Vagina (tissue), 2 donors: Measurements from ENCODE around the gene SELL. TPM values are rescaled to one million over a fixed set of nuclear protein-coding genes. Genes with fewer than 3 reads are reported as not detected.

Experiments
- DNase-seq, 2 donors: peaks; one replicate each; pipeline ENCODE4 v3.0.0-alpha.2; 2017; ENCODE audit errors: extremely low spot score in 2 of 2
- H3K27ac ChIP-seq: fragments of 200-600 bp; sonication (generic); one replicate; pipeline ENCODE4 v1.5.1; 2019
- H3K27me3 ChIP-seq: fragments of 200-600 bp; sonication (generic); one replicate; pipeline ENCODE4 v1.5.1; 2019
- H3K36me3 ChIP-seq, 2 donors: fragments of 200-600 bp; sonication (generic); one replicate each; pipeline ENCODE4 v1.5.1; 2017 to 2019
- H3K4me1 ChIP-seq: fragments of 200-600 bp; sonication (generic); one replicate; pipeline ENCODE4 v1.5.1; 2019
- H3K4me3 ChIP-seq, 2 donors: fragments of 200-600 bp; sonication (generic); 1 replicate in 1 of 2; 2 replicates in 1 of 2; pipeline ENCODE4 v1.5.1; 2016 to 2019
- H3K9me3 ChIP-seq: fragments of 200-600 bp; sonication (generic); one replicate; pipeline ENCODE4 v1.5.1; 2019
- POLR2A ChIP-seq, 2 donors: fragments of 450-650 bp; IDR thresholded peaks; one replicate each; pipeline ENCODE4 v1.6.1; 2017; ENCODE audit warnings: antibody characterized with exemption in 2 of 2, mild to moderate bottlenecking in 2 of 2, moderate library complexity in 2 of 2
- POLR2AphosphoS5 ChIP-seq, 2 donors: sonication (generic); formaldehyde crosslinking; IDR thresholded peaks; one replicate each; pipeline ENCODE4 v1.9.0; 2017; ENCODE audit warnings: antibody characterized with exemption in 2 of 2, mild to moderate bottlenecking in 2 of 2, low read depth in 1 of 2; ENCODE audit not compliant: insufficient read depth in 1 of 2
- intact Hi-C: fragments of 100-400 bp; cut with DNase I; formaldehyde crosslinking; loops from one replicate; pipeline ENCODE4 v1.15.1; 2023
- total RNA-seq: library from RNA; depleted of rRNA; stranded (reverse); fragments of >200 nt; gene quantifications from one replicate; pipeline ENCODE4 v1.2.3, GENCODE V29; 2016
- TF ChIP-seq, protein P1 (sequence below), 3 experiments: fragments of 450-650 bp in 2 of 3; fragments of 200-600 bp in 1 of 3; sonication (generic) in 1 of 3; IDR thresholded peaks; one replicate each; pipeline ENCODE4 v1.5.1; 2017 to 2019; ENCODE audit warnings: antibody characterized with exemption in 3 of 3, mild to moderate bottlenecking in 2 of 3, moderate library complexity in 2 of 3

Gene SELL
- total RNA-seq, 1 donor from 2014 or later: not detected

DNA sequence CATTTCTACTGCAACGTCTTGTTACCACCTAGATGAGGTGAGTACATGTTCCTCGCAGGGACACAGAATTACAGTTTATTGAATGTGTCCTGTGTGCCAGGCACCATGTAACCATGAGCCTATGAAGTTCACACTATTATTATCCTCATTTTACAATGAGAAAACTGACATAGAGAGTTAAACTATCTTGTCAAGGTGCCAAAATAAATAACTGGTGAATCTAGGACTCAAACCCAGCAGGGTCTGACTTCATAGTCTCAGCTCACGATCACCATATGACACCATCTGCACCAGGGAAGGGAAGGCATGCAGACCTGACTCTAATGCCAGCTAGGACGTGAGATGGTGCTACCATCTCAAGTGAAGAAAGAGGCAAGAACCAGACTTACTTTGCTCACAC is 20.0 kb upstream of the SELL start:
- H3K36me3 ChIP-seq: no peaks in the 10 kb centered on the region
- no peaks in the 10 kb centered on the region for H3K9me3 ChIP-seq
- H3K4me1 ChIP-seq: no peaks in the 10 kb centered on the region
- no peak overlapping the region for H3K27ac ChIP-seq
- TF ChIP-seq, protein P1, sequence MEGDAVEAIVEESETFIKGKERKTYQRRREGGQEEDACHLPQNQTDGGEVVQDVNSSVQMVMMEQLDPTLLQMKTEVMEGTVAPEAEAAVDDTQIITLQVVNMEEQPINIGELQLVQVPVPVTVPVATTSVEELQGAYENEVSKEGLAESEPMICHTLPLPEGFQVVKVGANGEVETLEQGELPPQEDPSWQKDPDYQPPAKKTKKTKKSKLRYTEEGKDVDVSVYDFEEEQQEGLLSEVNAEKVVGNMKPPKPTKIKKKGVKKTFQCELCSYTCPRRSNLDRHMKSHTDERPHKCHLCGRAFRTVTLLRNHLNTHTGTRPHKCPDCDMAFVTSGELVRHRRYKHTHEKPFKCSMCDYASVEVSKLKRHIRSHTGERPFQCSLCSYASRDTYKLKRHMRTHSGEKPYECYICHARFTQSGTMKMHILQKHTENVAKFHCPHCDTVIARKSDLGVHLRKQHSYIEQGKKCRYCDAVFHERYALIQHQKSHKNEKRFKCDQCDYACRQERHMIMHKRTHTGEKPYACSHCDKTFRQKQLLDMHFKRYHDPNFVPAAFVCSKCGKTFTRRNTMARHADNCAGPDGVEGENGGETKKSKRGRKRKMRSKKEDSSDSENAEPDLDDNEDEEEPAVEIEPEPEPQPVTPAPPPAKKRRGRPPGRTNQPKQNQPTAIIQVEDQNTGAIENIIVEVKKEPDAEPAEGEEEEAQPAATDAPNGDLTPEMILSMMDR (IDR thresholded peaks at IDR 0.05): no peak
- no peak for TF ChIP-seq POLR2A (IDR thresholded peaks at IDR 0.05)
- no peak for TF ChIP-seq POLR2AphosphoS5 (IDR thresholded peaks at IDR 0.05; ENCODE audit: insufficient read depth in 1 of 2, low read depth in 1 of 2)
- no peak for DNase-seq
- no peaks in the 10 kb centered on the region for H3K27me3 ChIP-seq
- H3K4me3 ChIP-seq: no peak overlapping the region
- intact Hi-C loops: no loop called here

DNA sequence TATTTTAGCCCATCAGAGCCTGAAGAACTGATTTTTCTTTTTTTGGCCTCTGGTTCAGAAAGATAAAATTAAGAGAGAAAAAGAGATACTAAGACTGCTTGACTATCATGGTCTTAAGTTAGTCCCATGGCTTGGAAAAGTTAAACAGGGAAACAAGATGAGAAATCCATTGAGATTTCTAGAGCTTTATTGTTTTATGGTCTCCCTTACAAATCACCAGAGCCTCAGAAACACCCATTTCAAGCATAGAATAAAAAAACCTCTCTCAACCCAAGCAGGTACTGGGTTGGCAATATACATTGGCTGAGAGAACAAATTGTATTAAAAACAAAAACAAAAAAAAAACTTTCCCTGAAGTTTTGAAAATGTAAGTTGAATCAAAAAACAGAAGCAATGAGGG is 18.6 kb upstream of the SELL start:
- intact Hi-C loops: no loop called here
- H3K4me1 ChIP-seq: no peaks in the 10 kb centered on the region
- no peaks in the 10 kb centered on the region for H3K27me3 ChIP-seq
- no peak overlapping the region for H3K27ac ChIP-seq
- no peaks in the 10 kb centered on the region for H3K36me3 ChIP-seq
- DNase-seq: no peak
- no peaks in the 10 kb centered on the region for H3K9me3 ChIP-seq
- H3K4me3 ChIP-seq: no peak overlapping the region
- TF ChIP-seq POLR2A (IDR thresholded peaks at IDR 0.05) (no peak), POLR2AphosphoS5 (IDR thresholded peaks at IDR 0.05; ENCODE audit: insufficient read depth in 1 of 2, low read depth in 1 of 2) (no peak)
- TF ChIP-seq, protein P1 (IDR thresholded peaks at IDR 0.05): no peak

DNA sequence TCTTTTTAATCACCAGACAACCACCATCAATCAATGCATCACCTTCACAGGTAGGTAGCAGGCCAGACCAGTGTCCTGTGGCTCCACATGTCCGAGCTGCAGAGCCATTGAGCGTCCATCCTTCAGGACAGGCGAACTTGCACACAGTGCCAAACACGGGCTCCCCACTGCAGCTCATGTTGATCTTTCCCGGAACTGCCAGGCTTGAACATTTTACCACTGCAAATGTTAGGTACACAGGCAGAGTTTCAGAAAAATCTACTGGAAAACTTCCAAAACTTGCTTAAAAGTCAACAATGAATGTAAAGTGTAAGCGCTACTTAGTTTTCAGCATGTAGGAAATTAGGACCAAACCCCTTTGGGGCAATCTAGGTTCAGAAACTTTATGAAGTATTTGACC is 15.9 kb upstream of the SELL start:
- no peaks in the 10 kb centered on the region for H3K4me1 ChIP-seq
- no peaks in the 10 kb centered on the region for H3K36me3 ChIP-seq
- intact Hi-C loops: no loop called here
- no peaks in the 10 kb centered on the region for H3K9me3 ChIP-seq
- TF ChIP-seq, protein P1 (IDR thresholded peaks at IDR 0.05): no peak
- no peak for TF ChIP-seq POLR2A (IDR thresholded peaks at IDR 0.05)
- no peak for TF ChIP-seq POLR2AphosphoS5 (IDR thresholded peaks at IDR 0.05; ENCODE audit: insufficient read depth in 1 of 2, low read depth in 1 of 2)
- no peaks in the 10 kb centered on the region for H3K27me3 ChIP-seq
- no peak for DNase-seq
- no peak overlapping the region for H3K4me3 ChIP-seq
- no peak overlapping the region for H3K27ac ChIP-seq

DNA sequence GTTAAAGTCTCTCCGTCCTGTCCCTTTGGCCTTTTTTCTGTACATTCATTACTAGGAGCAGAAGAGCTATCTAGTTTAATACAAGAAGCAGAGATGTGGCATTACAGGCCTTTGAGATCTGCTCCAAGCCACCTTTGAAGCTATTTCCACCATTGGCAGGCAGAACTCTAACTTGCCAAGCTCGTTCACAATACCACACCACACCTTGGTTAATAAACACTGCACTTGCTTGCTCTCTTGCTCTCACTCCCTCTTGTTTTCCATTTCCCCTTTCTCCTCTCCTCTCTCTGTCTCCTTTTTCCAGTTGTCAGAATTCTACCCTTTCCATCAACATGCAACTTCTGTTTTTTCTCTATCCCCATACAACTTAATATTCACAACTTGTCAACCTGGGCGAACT is 15.4 kb upstream of the SELL start:
- Histone ChIP-seq H3K27me3 (no peaks in the 10 kb centered on the region), H3K4me3 (no peak overlapping the region), H3K9me3 (no peaks in the 10 kb centered on the region), H3K4me1 (no peaks in the 10 kb centered on the region), H3K36me3 (no peaks in the 10 kb centered on the region), H3K27ac (no peak overlapping the region)
- intact Hi-C loops: no loop called here
- DNase-seq: no peak
- TF ChIP-seq POLR2AphosphoS5 (IDR thresholded peaks at IDR 0.05; ENCODE audit: insufficient read depth in 1 of 2, low read depth in 1 of 2) (no peak), POLR2A (IDR thresholded peaks at IDR 0.05) (no peak)
- TF ChIP-seq, protein P1 (IDR thresholded peaks at IDR 0.05): no peak

DNA sequence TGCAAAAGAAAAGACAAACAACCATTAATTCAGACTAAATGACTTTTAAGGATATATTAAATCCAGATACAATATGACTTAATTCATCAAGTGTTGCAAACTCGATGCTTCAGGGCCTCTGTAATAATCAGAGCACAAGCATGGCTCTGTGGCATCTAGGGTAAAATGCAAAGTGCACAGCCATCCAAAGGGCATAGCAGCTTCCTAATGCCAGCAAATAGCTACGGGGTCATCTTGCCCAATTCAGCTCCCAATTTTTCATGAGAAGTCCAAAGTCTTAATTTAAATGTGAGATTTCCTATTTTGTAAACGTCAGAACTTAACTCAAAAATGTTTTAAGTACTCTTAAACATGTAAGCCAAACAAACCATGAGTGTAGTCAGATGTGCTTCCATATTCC is 14.5 kb upstream of the SELL start:
- intact Hi-C loops: no loop called here
- no peak overlapping the region for H3K4me3 ChIP-seq
- H3K36me3 ChIP-seq: no peaks in the 10 kb centered on the region
- H3K4me1 ChIP-seq: no peaks in the 10 kb centered on the region
- H3K27ac ChIP-seq: no peak overlapping the region
- H3K27me3 ChIP-seq: no peaks in the 10 kb centered on the region
- no peak for DNase-seq
- TF ChIP-seq, protein P1 (IDR thresholded peaks at IDR 0.05): no peak
- TF ChIP-seq POLR2A (IDR thresholded peaks at IDR 0.05) (no peak), POLR2AphosphoS5 (IDR thresholded peaks at IDR 0.05; ENCODE audit: insufficient read depth in 1 of 2, low read depth in 1 of 2) (no peak)
- no peaks in the 10 kb centered on the region for H3K9me3 ChIP-seq
